Measurements from ENCODE around the gene FCN2.

Gene FCN2

DNA sequence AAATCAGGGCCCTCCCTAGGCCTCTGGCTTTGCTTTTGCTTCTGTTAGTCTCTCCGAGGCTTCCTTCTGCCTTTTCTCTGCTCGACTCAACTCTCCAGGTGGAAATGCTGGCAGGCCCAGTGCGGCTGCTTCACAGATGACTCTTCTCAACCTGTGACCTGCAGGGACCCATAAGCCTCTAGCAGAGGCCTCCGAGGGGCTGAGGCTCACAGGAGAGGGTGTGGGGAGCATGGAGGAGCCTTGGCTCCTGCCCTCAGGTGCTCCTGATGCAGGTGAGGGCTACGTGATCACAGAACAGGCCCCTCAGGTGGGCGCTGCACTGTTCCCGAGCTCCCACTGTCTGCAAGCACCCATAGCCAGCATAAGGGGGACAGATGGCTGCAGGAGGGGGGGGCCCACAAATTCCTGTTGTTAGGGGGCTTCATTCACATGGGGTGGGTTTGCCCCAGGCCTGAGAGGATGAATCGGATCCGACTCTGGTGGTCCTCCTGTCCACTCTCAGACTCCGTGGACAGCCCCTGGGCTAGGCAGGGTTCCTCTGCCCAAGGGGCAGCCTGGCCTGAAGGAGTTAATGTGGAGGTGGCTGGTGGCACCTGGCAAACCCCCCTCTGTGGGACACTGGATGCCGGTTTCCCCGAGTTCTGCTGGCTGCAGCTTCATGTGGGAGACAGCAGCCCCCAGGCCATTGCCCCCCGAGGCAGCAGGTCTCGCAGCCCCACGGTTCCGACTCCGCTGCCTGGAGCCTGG is 10.9 kb upstream of the FCN2 start:
- no peak for DNase-seq

DNA sequence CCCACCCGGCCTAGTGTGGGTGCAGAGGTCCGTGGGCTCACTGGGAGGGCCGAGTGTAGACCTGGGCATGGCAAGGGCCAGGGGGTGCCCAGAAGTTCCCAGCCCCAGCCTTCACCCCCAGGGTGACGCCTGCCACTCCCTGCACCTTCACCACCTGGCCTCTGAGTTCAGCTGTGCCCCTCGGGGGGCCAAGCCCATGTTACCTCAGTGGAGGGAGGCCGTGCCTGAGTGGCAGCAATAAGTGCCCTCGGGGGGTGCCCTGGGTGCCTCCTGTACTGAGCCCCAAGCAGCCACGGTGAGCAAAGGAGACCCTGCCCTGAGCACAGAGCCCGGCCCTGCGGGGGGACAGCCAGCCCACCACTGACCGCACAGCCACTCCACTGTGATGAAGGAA is 10.3 kb upstream of the FCN2 start:
- DNase-seq, result no peak

DNA sequence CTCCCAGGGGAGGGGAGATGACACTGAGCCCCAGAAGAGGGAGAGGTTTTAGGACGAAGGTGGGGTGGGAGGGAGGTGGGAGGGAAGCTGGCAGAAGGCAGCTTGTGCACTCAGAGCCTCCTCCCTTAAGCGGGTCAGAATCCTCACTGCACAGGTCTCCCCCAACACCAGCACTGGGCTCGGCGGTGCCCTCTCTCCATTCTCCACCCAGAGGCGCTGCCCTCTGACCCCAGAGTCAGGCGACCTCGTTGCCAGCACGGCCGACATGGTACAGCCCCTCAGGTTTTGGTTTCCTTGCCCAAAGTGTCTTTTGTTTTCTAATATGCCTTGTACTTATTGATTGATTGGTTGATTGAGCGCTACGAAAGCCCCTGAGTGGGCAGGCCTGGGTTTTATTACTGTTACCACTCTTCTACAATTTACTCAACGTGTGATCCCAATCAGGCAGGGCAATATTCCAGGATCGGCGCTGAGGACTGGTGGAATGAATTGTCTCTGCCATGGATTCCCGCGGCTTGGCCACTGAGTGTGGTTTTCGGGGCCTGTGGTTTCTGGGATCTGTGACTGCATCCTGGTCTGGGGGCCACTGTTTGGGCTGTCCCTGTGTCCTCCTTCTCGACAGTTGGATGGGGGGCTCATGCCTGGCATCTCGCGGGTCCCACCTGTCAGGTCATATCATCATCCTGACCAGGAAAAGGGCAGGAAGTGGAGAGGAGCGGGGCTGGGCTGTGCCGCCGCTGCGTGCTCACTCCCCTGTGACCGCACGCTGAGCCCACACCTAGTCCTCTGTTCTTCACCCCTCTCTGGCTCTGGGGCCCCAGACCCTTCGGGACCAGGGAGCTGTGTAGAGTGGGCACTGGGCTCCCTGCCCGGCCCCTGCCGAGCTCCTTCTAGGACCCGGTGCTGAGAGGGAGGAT is 9.6 kb upstream of the FCN2 start:
- DNase-seq, result no peak

DNA sequence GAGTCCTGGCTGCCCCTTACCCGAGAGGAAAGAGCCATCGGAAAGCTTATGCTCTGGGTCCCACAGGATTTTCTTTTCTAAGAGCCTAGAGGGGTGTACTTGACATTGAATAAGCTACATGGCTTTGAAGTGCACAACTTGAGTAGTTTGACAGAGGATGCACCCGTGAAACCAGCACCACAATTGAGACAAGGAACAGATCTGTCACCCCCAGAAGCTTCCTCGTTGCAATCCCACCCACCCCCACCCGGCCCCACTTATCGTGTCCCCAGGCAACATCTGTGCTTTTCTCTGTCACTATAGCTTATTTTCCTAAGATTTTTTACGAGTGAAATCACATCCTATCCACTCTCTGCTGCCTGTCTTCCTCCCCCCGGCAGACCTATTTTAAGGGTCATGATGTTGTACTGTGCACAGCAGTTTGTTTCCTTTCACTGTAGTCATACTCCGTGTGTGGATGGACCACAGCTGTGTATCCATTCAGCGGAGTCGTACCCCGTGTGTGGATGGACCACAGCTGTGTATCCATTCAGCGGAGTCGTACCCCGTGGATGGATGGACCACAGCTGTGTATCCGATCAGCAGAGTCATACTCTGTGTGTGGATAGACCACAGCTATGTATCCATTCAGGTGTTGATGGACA is 8.8 kb upstream of the FCN2 start:
- no peak for DNase-seq

DNA sequence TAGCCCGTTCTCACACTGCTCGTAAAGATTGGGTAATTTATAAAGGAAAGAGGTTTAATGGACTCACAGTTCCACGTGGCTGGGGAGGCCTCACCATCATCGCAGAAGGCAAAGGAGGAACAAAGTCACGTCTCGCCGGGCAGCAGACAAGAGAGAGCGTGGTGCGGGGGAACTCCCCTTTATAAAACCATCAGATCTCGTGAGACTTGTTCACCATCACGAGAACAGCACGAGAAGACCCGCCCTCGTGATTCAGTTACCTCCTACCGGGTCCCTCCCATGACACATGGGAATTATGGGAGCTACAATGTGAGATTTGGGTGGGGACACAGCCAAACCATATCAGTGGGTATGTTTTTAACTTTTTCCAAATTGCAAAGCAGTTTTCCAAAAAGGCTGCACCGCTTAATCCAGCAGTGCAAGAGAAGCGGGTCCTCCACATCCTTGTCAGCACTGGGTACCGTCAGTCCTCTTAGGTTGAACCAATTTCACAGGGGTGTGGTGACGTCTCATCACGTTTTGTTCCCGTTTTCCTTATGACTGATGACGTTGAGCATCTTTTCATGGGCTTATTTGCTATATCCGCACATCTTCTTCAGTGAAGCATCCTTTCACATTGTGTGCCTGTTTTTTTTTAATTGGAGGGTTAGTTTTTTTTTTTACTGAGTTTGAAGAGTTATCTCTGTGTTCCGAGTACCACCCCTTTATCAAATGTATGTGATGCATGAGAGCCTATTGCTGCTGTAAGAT is 8.0 kb upstream of the FCN2 start:
- DNase-seq, result no peak

DNA sequence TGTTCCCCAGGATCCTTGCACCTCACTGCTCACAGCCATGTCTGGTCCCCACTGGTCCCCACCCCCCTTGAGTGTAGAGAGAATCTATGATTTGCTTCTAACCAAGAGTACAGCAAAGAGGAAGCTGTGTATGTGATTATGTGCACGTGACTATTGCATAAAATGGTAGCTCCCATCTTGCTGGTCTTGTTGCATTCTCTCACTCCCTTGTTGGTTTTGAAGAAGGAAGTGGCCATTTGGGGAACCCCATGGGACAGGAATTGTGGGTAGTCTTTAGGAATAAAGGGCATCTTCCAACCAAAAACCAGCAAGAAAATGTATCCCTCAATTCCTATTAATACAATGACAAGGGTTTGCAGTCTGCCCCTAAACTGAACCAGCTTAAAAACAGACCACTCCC is 5.2 kb upstream of the FCN2 start:
- no peak for DNase-seq

DNA sequence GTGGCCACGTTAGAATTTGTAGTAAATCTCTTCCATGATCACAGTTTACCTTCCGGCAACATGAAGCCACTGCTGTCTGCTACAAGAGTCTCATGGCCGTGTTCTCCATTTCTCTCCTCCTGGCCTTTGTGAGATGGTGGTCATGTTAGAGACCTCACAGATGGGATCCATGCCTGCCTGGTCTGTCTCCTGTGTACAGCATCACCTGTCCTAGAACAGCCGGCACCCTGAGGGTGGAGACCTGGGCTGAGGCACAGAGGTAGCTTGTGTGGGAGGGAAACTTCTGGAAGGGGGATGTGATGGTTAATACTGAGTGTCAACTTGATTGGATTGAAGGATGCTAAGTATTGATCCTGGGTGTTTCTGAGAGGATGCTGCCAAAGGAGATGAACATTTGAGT is 3.1 kb upstream of the FCN2 start:
- DNase-seq, result no peak

DNA sequence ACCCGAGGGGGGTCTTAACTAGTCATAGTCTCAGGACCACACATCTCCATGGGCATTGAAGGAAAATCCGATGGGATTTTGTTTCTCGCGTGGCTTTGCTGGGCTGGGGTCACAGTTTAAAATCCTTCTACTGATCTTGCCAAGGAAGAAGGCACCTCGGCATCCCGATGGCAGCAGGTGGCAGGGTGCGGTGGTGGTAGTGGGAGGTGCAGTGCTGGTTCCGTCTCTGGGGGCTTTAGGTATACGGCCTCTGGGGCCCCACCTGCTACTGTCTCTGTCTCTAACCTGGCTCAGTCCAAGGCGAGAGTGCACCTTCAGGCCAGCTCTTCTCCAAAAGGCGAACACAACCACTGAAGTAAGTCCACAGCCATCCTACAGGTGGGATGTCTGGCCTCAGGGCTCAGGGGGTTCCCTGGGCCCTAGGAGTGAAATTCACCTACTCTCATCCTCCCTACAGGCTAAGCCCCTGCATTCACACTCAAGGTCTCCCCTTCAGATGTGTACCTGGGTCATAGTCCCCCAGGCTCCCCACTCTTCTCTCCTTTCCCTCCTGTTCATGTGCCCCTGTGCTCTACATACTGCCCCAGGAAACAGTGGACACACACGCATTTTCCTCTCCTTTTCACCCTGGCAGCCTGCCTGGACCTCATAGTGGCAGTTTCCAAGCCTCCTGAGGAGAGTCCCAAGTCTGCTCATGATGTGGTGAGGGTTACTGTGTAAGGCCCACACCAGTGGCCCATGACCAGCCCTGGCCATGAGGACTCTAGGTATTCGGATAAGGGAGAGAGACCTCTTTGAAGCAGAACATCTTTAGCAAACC is 736 bp upstream of the FCN2 start:
- no peak for DNase-seq

DNA sequence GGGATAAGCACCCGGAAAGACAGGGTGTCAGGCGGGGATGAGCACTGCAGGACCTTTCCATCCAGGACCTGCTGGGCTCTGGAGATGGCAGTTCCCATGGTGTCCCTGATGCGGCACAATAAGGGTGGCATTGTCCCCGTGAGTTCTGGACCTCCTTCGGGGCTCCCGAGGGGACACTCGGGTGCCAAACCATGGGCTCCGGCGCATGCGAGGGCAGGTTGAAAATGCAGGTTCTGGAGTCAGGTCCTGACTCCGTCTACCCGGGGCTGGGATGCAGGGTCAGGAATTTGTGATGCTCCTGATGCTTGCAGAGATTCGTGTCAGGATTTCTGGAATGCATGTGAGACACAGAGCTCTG is 682 bp downstream of the FCN2 start:
- no peak for DNase-seq

DNA sequence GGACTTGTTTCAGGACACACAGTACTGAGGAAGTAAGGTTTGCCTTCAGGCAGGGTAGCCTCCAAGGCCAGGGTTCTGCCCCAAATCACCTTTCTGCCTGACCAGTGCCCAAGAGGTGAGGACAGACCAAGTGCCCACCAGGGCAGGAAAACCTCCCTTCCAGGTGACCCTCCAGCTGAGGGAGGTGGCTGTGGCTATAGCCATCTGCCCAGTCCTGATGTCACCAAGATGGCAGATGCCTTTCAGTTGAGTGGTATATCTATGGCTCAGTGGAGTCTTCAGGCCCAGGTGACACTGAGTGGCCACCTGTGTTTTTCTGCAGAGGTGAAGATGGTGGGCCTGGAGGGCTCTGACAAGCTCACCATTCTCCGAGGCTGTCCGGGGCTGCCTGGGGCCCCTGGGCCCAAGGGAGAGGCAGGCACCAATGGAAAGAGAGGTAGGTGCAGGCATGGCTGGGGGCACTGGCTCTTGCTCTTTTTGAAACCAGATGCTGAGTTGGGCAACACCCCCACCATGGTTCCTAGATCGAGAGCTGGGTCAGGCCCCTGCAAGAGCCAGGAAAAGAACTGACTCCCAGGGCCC is 1.7 kb downstream of the FCN2 start:
- no peak for DNase-seq

DNA sequence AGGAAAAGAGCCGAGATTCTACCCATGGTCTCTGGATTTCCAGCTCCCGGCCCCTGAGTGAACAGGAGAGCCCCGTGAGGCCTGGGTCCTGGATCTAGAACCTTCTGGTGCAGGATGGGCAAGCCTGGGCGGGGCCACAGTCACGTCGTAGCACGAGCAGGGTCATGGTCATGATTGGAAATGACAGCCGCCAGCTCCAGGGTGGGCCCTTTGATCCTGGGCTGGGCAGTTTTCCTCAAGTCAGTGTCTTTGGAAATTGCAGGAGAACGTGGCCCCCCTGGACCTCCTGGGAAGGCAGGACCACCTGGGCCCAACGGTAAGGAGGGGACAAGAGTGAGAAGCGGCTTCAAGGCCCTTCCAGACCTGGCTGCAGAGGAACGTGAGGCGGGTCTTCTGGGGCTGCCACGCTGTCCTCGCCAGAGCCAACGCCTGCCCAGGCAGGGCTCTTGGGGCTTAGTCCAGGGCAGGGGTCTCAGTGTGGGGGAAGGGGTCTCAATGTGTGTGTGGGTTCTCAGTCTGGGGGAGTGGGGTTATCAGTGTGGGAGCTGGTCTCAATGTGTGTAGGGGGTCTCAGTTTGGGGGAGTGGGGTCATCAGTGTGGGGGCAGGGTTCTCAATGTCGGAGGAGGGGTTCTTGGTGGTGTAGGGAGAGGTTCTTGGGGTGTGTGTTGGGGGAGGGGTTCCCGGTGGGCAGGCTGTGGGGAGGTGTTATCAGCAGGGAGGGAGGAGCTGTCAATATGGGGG is 2.6 kb downstream of the FCN2 start:
- no peak for DNase-seq

DNA sequence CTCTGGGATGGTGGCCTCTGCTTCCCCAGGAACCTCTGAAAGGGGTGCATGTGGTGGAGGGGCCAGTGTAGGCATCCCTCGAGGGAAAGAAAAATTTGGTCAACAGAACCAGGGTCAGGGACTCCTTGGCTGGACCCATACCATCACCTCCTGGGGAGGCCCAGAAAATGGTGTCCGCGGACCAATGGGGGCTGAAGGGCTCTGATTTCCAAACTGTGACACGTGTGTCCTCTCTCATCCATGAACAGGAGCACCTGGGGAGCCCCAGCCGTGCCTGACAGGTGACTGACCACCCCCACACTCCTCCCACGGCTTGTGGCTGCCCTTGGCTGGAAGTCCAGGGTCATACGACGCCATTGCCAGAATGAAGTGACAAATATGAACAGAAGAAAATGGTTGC is 3.9 kb downstream of the FCN2 start:
- no peak for DNase-seq

DNA sequence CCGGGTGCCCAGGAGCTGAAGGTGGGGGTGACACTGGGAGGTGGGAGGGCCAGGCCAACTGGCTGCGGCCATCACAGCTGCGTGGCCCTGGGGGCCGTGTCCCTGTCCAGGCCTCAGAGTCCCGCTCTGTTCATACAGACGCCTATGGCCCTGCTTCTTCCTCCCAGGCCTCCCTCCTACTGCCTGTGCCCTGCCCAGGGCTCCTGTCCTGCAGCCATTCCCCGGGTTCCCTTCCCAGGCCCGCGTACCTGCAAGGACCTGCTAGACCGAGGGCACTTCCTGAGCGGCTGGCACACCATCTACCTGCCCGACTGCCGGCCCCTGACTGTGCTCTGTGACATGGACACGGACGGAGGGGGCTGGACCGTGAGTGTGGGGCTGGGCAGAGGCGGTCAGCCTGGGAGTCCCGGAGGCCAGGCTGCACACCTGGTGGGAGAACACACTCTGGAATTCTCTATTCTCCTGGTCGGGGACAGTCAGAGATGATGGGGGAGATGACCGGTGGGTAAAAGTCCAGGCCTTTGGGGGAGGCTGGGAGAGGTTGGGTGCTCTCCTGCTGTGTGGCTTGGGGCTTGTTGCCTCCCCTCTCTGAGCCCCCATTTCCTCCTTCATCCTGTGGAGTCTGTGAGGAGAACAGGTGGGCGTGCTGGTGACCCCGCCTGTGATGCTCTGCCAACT is 4.5 kb downstream of the FCN2 start:
- DNase-seq, result no peak

DNA sequence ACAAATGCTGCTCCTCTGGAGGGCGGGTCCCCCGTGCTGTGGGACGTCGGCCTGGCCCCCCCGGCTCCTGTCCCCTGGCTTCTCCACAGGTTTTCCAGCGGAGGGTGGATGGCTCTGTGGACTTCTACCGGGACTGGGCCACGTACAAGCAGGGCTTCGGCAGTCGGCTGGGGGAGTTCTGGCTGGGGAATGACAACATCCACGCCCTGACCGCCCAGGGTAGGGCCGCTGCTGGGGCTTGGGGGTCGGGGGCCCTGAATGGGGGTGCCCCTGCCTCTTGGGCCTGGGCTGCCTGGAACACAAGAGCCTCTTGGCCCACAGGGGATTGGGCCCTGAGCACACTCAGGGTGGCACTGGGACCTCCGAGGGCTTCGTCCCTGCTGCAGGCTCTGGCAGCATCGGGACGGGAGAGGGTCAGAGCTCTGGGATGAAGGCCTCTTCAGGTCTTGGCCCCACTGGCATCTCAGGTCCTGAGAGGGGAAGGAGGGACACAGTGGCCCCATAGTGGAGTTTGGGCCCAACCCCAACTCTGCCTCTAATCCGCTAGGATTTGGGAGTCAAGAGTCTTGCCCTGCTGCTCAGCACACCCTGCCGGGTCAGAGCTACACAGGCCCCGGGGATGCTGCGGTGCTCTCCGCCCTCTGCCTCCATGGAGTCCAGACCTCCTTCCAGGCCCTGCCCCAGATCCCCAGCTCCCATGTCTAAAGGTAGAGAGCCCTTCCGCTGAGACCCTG is 5.2 kb downstream of the FCN2 start:
- no peak for DNase-seq

DNA sequence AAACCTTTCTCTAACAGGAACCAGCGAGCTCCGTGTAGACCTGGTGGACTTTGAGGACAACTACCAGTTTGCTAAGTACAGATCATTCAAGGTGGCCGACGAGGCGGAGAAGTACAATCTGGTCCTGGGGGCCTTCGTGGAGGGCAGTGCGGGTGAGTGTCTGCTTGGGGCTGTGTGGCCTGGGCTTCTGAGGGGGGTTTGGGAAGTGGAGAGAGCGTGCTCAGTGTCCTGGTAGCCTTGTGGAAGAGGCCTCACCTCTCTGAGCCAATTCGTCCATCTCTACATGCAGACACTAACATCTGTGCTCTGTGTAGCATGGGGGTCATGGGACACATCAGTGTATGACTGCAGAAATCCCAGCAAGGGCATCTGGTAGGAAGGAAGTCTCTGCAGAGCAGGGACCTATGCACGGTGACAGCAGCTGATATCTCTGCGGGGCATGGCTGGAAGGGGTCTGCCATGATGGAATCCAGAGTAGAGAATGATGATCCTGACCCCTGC is 5.9 kb downstream of the FCN2 start:
- DNase-seq, result no peak

DNA sequence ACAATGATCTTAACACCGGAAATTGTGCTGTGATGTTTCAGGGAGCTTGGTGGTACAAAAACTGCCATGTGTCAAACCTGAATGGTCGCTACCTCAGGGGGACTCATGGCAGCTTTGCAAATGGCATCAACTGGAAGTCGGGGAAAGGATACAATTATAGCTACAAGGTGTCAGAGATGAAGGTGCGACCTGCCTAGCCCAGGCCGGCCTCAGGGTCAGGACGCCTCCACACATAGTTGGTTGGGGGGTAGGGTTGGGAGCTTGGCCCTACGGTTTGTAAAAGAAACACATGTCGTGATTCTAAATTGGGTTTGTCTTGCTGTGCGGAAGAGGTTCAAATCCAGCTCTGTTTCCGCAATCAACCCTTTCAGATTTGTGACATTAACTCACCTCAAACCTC is 6.6 kb downstream of the FCN2 start:
- no peak for DNase-seq

DNA sequence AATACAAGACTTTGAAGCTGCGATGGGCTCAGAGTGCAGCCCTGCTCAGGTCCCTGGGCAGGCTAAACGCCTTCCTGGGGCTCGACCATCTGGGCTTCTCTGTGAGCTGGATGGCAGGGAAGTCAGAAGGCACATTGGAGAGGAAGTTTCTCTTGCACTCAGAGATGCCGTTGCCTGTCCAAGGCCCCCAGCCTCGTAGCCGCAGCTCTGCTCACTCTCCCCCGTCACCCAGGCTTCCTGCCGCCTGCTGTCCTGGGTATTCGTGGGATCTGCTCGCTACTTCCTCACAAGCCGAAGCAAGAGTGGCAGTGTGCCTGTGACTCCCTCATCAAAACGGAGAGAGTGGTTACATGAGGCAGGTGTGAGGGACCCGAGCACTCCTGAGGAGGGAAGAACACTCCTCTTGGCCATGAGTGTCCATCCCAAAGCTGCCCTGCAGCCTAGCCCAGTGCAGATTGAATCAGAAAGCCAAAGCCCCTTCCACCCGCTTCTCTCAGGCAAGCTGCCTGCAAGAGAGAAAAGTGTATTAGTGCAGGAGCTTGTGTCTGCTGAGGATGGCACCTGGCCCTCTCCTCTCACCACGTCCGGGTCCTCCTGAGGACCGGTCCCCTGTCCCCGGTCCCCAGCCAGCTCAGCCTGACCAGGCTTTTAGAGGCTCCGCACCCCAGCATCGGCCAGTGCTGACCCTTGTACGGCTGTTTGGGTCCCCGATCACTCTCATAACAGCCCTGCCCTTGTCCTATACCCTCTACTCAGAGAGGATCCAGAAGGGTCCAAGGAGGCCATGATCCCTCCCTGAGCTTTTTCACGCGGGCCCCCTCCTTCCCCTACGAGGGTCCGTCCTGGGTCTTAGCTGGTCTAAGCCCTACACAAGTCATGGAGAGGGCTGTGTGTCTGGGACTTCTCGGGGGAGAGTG is 7.3 kb downstream of the FCN2 start:
- DNase-seq, result no peak

DNA sequence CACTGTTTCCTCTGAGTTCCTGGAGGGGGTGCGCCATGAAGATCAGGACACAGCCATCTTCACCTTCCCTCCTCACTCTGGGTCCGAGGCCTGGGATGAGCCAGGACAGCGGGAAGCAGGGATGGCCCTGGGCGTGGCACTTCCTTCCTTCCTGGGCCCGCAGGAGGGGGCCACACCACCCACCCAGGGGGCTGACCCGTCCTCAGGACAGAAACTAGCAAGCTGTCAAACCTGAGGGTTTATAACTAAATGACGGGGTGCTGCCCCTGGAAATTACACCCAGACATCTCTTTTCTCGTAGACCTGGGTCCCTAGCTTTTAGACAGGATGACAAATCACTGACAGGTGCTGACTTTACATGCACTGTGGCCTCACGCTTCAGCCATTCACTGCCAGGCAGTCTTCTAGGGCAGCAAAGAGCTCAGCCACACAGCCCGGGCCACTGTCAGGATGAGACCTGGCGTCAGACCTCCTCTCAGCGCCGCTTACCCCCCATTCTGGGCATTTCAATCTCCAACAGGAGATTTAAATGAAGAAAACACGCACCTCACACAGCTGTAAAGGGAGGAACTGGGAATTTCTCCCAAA is 8.1 kb downstream of the FCN2 start:
- DNase-seq, result no peak
